Mesendoderm (in vitro differentiated cells): ENCODE data around the gene HEXIM1.

Experiments
- DNase-seq: peaks from one replicate; pipeline ENCODE4 v3.0.0; 2013
- H2AK5ac ChIP-seq: 2 replicates; pipeline ENCODE4 v1.6.1; 2013; ENCODE audit warnings: low read length, inconsistent platforms
- H2BK120ac ChIP-seq: 2 replicates; pipeline ENCODE4 v1.6.1; 2013; ENCODE audit warnings: low read depth, mild to moderate bottlenecking, low read length, moderate library complexity, mixed read lengths
- H2BK15ac ChIP-seq: replicated peaks from 2 replicates; pipeline ENCODE4 v1.6.1; 2013; ENCODE audit warnings: low read depth, mild to moderate bottlenecking, moderate library complexity
- H2BK5ac ChIP-seq: 2 replicates; pipeline ENCODE4 v1.6.1; 2013; ENCODE audit warnings: low read length, inconsistent platforms
- H3K18ac ChIP-seq: 2 replicates; pipeline ENCODE4 v1.6.1; 2013; ENCODE audit warnings: mild to moderate bottlenecking, low read length, mixed read lengths
- H3K23ac ChIP-seq: one replicate; pipeline ENCODE4 v1.6.1; 2013; ENCODE audit warnings: low read length
- H3K27ac ChIP-seq: 2 replicates; pipeline ENCODE4 v1.5.1; 2013; ENCODE audit warnings: low read depth, mild to moderate bottlenecking, inconsistent platforms, low read length, moderate library complexity
- H3K27me3 ChIP-seq: 2 replicates; pipeline ENCODE4 v1.6.1; 2013; ENCODE audit warnings: low read length, control low read depth, mild to moderate bottlenecking, inconsistent platforms; ENCODE audit not compliant: insufficient read depth, poor library complexity
- H3K36me3 ChIP-seq: 2 replicates; pipeline ENCODE4 v1.6.1; 2013; ENCODE audit warnings: low read length, inconsistent platforms; ENCODE audit not compliant: control insufficient read depth, insufficient read depth
- H3K4ac ChIP-seq: one replicate; pipeline ENCODE4 v1.6.1; 2013; ENCODE audit warnings: low read depth, mild to moderate bottlenecking, low read length, moderate library complexity
- H3K4me1 ChIP-seq: 2 replicates; pipeline ENCODE4 v1.6.1; 2013; ENCODE audit warnings: low read depth, low read length, inconsistent platforms; ENCODE audit not compliant: control insufficient read depth
- H3K4me2 ChIP-seq: 2 replicates; pipeline ENCODE4 v1.6.1; 2013; ENCODE audit warnings: low read length
- H3K4me3 ChIP-seq: 2 replicates; pipeline ENCODE4 v1.5.1; 2013; ENCODE audit warnings: mild to moderate bottlenecking, low read length
- H3K56ac ChIP-seq: one replicate; pipeline ENCODE4 v1.6.1; 2013; ENCODE audit warnings: low read length
- H3K79me1 ChIP-seq: 2 replicates; pipeline ENCODE4 v1.6.1; 2013; ENCODE audit warnings: low read length, inconsistent platforms
- H3K79me2 ChIP-seq: 2 replicates; pipeline ENCODE4 v1.6.1; 2013; ENCODE audit warnings: mild to moderate bottlenecking, low read length; ENCODE audit not compliant: control insufficient read depth, insufficient read depth
- H3K9ac ChIP-seq: 2 replicates; pipeline ENCODE4 v1.6.1; 2013; ENCODE audit warnings: low read length, inconsistent platforms
- H4K5ac ChIP-seq: one replicate; pipeline ENCODE4 v1.6.1; 2013; ENCODE audit warnings: low read length
- H4K8ac ChIP-seq: one replicate; pipeline ENCODE4 v1.6.1; 2013; ENCODE audit warnings: low read depth, mild to moderate bottlenecking, control low read depth, low read length, moderate library complexity
- WGBS: extraction: QIAGEN DNeasy Blood & Tissue Kit; methylation state at CpG from one replicate; pipeline ENCODE4 v1.1.7; 2013; ENCODE audit warnings: low lambda C conversion rate, missing lambda C conversion rate; ENCODE audit not compliant: insufficient coverage; ENCODE audit errors: extremely low coverage; 5-methylcytosine and 5-hydroxymethylcytosine counted together

The HEXIM1 gene

GRCh38 chr17:45160447-45161287 lies 12.4 kb downstream of the HEXIM1 start:
- Histone ChIP-seq H3K79me1 (no peaks in the 10 kb centered on the region), H3K4me2 (peak overlapping the region; percentile 92), H2BK15ac (no peak overlapping the region), H3K18ac (peak overlapping the region; percentile 92), H3K79me2 (no peaks in the 10 kb centered on the region), H2AK5ac (peak overlapping the region; percentile 79), H3K27ac (peak overlapping the region; percentile 96), H3K36me3 (no peaks in the 10 kb centered on the region), H2BK120ac (peak overlapping the region; percentile 31), H3K27me3 (no peaks in the 10 kb centered on the region), H3K23ac (peak overlapping the region; percentile 83), H3K4me3 (peak overlapping the region; percentile 86), H4K8ac (peak overlapping the region; percentile 87), H3K9ac (peak overlapping the region; percentile 100), H3K4me1 (peaks cover 7% of the 10 kb centered on the region), H4K5ac (peak overlapping the region; percentile 14), H3K56ac (peak overlapping the region; percentile 98), H3K4ac (peak overlapping the region; percentile 97), H2BK5ac (peak overlapping the region; percentile 95)
- DNase-seq, result peak; percentile 97
- WGBS, result no CpG with 5 or more reads among the region's 48 CpGs

- H4K8ac ChIP-seq, result peak within 1 kb of the TSS; percentile 87
- peak; percentile 100 for DNase-seq
- peak within 1 kb of the TSS; percentile 80 for H2AK5ac ChIP-seq
- H3K9ac ChIP-seq, result peak within 1 kb of the TSS; percentile 100
- H3K27me3 ChIP-seq, result no peaks in the 10 kb centered on the region
- no peaks in the 10 kb centered on the region for H3K36me3 ChIP-seq
- H3K27ac ChIP-seq, result peak within 1 kb of the TSS; percentile 96
- WGBS, result no CpG with 5 or more reads among the region's 53 CpGs
- H2BK15ac ChIP-seq, result no peak within 1 kb of the TSS
- H2BK5ac ChIP-seq, result peak within 1 kb of the TSS; percentile 95
- peak within 1 kb of the TSS; percentile 92 for H3K4me2 ChIP-seq
- peaks cover 7% of the 10 kb centered on the region for H3K4me1 ChIP-seq
- H3K79me1 ChIP-seq, result no peaks in the 10 kb centered on the region
- H3K56ac ChIP-seq, result peak within 1 kb of the TSS; percentile 98
- H3K4ac ChIP-seq, result peak within 1 kb of the TSS; percentile 97
- no peaks in the 10 kb centered on the region for H3K79me2 ChIP-seq
- peak within 1 kb of the TSS; percentile 92 for H3K18ac ChIP-seq
- H4K5ac ChIP-seq, result peak within 1 kb of the TSS; percentile 0
- peak within 1 kb of the TSS; percentile 83 for H3K23ac ChIP-seq
- H3K4me3 ChIP-seq, result peak within 1 kb of the TSS; percentile 86
- peak within 1 kb of the TSS; percentile 31 for H2BK120ac ChIP-seq
Measured at GRCh38 chr17:45161288-45162024, 13.2 kb downstream of the HEXIM1 start, which contains the start of gene HEXIM2. TSS of gene HEXIM2 (plus strand) at chr17:45161875. CDS start at chr17:45162794, 919 bp downstream.

GRCh38 chr17:45162025-45162687 lies 13.9 kb downstream of the HEXIM1 start:
- Histone ChIP-seq H3K56ac (peak overlapping the region; percentile 93), H2BK120ac (no peak overlapping the region), H3K79me2 (no peaks in the 10 kb centered on the region), H3K27me3 (no peaks in the 10 kb centered on the region), H2BK5ac (peak overlapping the region; percentile 23), H3K4me1 (peaks cover 7% of the 10 kb centered on the region), H4K8ac (no peak overlapping the region), H3K9ac (peak overlapping the region; percentile 84), H3K4ac (peak overlapping the region; percentile 11), H2AK5ac (peak overlapping the region; percentile 80), H3K36me3 (no peaks in the 10 kb centered on the region), H3K4me3 (no peak overlapping the region), H3K18ac (no peak overlapping the region), H3K79me1 (no peaks in the 10 kb centered on the region), H4K5ac (peak overlapping the region; percentile 0), H3K4me2 (peak overlapping the region; percentile 57), H3K27ac (peak overlapping the region; percentile 34), H2BK15ac (no peak overlapping the region), H3K23ac (no peak overlapping the region)
- no CpG with 5 or more reads among the region's 9 CpGs for WGBS
- DNase-seq, result no peak

- no peaks in the 10 kb centered on the region for H3K79me1 ChIP-seq
- H4K8ac ChIP-seq, result no peak overlapping the region
- no peak overlapping the region for H2BK120ac ChIP-seq
- no CpG with 5 or more reads among the region's 7 CpGs for WGBS
- H3K18ac ChIP-seq, result no peak overlapping the region
- no peak overlapping the region for H3K23ac ChIP-seq
- no peak overlapping the region for H3K4ac ChIP-seq
- no peak overlapping the region for H2AK5ac ChIP-seq
- H2BK15ac ChIP-seq, result no peak overlapping the region
- H2BK5ac ChIP-seq, result no peak overlapping the region
- no peak for DNase-seq
- no peaks in the 10 kb centered on the region for H3K27me3 ChIP-seq
- H3K4me2 ChIP-seq, result no peak overlapping the region
- no peak overlapping the region for H3K27ac ChIP-seq
- H3K4me3 ChIP-seq, result no peak overlapping the region
- no peak overlapping the region for H4K5ac ChIP-seq
- H3K36me3 ChIP-seq, result no peaks in the 10 kb centered on the region
- H3K9ac ChIP-seq, result no peak overlapping the region
- H3K79me2 ChIP-seq, result no peaks in the 10 kb centered on the region
- no peak overlapping the region for H3K56ac ChIP-seq
- H3K4me1 ChIP-seq, result peaks cover 7% of the 10 kb centered on the region
Measured at GRCh38 chr17:45164734-45165269, 16.5 kb downstream of the HEXIM1 start.

GRCh38 chr17:45168991-45169752 lies 20.9 kb downstream of the HEXIM1 start:
- H4K5ac ChIP-seq, result no peak overlapping the region
- H3K4me1 ChIP-seq, result peaks cover 20% of the 10 kb centered on the region
- H2BK5ac ChIP-seq, result no peak overlapping the region
- H2BK120ac ChIP-seq, result no peak overlapping the region
- H2AK5ac ChIP-seq, result no peak overlapping the region
- DNase-seq, result no peak
- no peak overlapping the region for H3K27ac ChIP-seq
- H3K18ac ChIP-seq, result no peak overlapping the region
- no peak overlapping the region for H3K9ac ChIP-seq
- H3K79me2 ChIP-seq, result no peaks in the 10 kb centered on the region
- no CpG with 5 or more reads among the region's 43 CpGs for WGBS
- no peak overlapping the region for H2BK15ac ChIP-seq
- no peak overlapping the region for H3K4me3 ChIP-seq
- no peak overlapping the region for H3K23ac ChIP-seq
- H4K8ac ChIP-seq, result no peak overlapping the region
- H3K36me3 ChIP-seq, result no peaks in the 10 kb centered on the region
- H3K56ac ChIP-seq, result no peak overlapping the region
- H3K4ac ChIP-seq, result no peak overlapping the region
- no peaks in the 10 kb centered on the region for H3K27me3 ChIP-seq
- no peaks in the 10 kb centered on the region for H3K79me1 ChIP-seq
- no peak overlapping the region for H3K4me2 ChIP-seq
